ENCODE measurements around the gene RIPK4. TPM values are rescaled to one million over a fixed set of nuclear protein-coding genes. Genes with fewer than 3 reads are reported as not detected.

RIPK4 gene
- total RNA-seq, 1 experiment from 2014 or later, result 39.5 TPM

GRCh38 chr21:41753006-41753898, 13.6 kb downstream of the RIPK4 start:
- DNase-seq (ENCODE audit: low read depth), result no peak

GRCh38 chr21:41752231-41752681, 14.6 kb downstream of the RIPK4 start:
- peak; percentile 97 for DNase-seq (ENCODE audit: low read depth)

GRCh38 chr21:41751611-41752011, 15.2 kb downstream of the RIPK4 start:
- DNase-seq (ENCODE audit: low read depth), result no peak

GRCh38 chr21:41750532-41751151, 16.2 kb downstream of the RIPK4 start:
- peak; percentile 90 for DNase-seq (ENCODE audit: low read depth)

GRCh38 chr21:41750051-41750450, 16.8 kb downstream of the RIPK4 start:
- peak; percentile 63 for DNase-seq (ENCODE audit: low read depth)

- DNase-seq (ENCODE audit: low read depth), result no peak
Measured at GRCh38 chr21:41749286-41749685, 17.6 kb downstream of the RIPK4 start.

- DNase-seq (ENCODE audit: low read depth), result no peak
Measured at GRCh38 chr21:41747943-41748738, 18.7 kb downstream of the RIPK4 start.

- no peak for DNase-seq (ENCODE audit: low read depth)
Measured at GRCh38 chr21:41746744-41747006, 20.2 kb downstream of the RIPK4 start.

GRCh38 chr21:41745971-41746743, 20.7 kb downstream of the RIPK4 start:
- no peak for DNase-seq (ENCODE audit: low read depth)

- DNase-seq (ENCODE audit: low read depth), result no peak
Measured at GRCh38 chr21:41745026-41745820, 21.6 kb downstream of the RIPK4 start.

- no peak for DNase-seq (ENCODE audit: low read depth)
Measured at GRCh38 chr21:41744028-41744930, 22.6 kb downstream of the RIPK4 start.

- no peak for DNase-seq (ENCODE audit: low read depth)
Measured at GRCh38 chr21:41743321-41744027, 23.4 kb downstream of the RIPK4 start.

- no peak for DNase-seq (ENCODE audit: low read depth)
Measured at GRCh38 chr21:41742073-41742875, 24.6 kb downstream of the RIPK4 start.

GRCh38 chr21:41741253-41742072, 25.4 kb downstream of the RIPK4 start:
- no peak for DNase-seq (ENCODE audit: low read depth)

GRCh38 chr21:41740604-41741252, 26.1 kb downstream of the RIPK4 start:
- DNase-seq (ENCODE audit: low read depth), result no peak

GRCh38 chr21:41739936-41740335, 26.9 kb downstream of the RIPK4 start:
- DNase-seq (ENCODE audit: low read depth), result no peak

GRCh38 chr21:41739011-41739410, 27.8 kb downstream of the RIPK4 start:
- no peak for DNase-seq (ENCODE audit: low read depth)

Data from Daoy (cell line).